Measurements from ENCODE around the gene NR3C2. TPM values are rescaled to one million over a fixed set of nuclear protein-coding genes. Genes with fewer than 3 reads are reported as not detected.

The NR3C2 gene
- total RNA-seq, 1 experiment from 2014 or later, result 0.26 TPM

DNA sequence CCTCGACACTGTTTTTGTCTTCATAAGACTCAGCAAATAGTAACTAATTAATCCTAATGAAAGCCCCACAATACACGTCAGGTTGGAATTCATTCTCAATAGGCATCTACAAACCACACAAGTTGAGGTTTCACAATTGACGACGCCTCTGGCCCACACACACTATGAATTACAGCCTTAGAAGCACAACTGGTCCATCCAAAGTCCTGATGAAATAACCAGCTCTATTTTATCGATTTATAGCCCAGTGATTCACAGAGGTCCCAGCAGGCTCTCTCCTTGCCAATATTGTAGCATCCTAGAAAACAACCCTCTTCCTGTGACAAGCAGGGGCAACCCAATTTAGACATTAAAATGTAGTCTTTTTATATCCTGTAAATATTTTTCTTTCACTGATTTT, 112.1 kb downstream of the NR3C2 start:
- POLR2A ChIA-PET, result no interaction called here
- TF ChIP-seq POLR2AphosphoS5 (IDR thresholded peaks at IDR 0.05; ENCODE audit: low read depth, low read length) (no peak), TCF7L2 (IDR thresholded peaks at IDR 0.05; ENCODE audit: low read depth, low read length) (no peak), REST (IDR thresholded peaks at IDR 0.05; ENCODE audit: insufficient read depth in 1 of 2, low read depth in 2 of 2, low read length in 1 of 2) (no peak), SIN3A (IDR thresholded peaks at IDR 0.05; ENCODE audit: borderline replicate concordance, insufficient read depth, low read depth, low read length) (no peak), CTCF (IDR thresholded peaks at IDR 0.05) (no peak)
- Histone ChIP-seq H3K27me3 (ENCODE audit: control insufficient read depth, insufficient read depth, low read length) (no peaks in the 10 kb centered on the region), H3K9me3 (ENCODE audit: control insufficient read depth, insufficient read depth, low read depth, low read length) (no peaks in the 10 kb centered on the region), H3K4me1 (ENCODE audit: control insufficient read depth, insufficient read depth, low read length) (no peaks in the 10 kb centered on the region), H3K27ac (ENCODE audit: low read length) (no peak overlapping the region), H3K4me3 (ENCODE audit: low read depth in 2 of 2, low read length in 2 of 2) (no peak overlapping the region), H3K36me3 (ENCODE audit: control insufficient read depth, insufficient read depth, low read length) (no peaks in the 10 kb centered on the region)
- intact Hi-C loops (cut with micrococcal nuclease; ENCODE audit: unreplicated experiment), result no loop called here
- ATAC-seq (no peak), DNase-seq (ENCODE audit: low read depth, low spot score) (no peak)
- no TSS peak for BruUV-seq (replicated peaks)
- CTCF ChIA-PET, result no interaction called here
- in situ Hi-C loops (cut with HindIII; ENCODE audit: low pct_unique_long_range_greater_than_20kb, low sequenced_read_pairs), result no loop called here

DNA sequence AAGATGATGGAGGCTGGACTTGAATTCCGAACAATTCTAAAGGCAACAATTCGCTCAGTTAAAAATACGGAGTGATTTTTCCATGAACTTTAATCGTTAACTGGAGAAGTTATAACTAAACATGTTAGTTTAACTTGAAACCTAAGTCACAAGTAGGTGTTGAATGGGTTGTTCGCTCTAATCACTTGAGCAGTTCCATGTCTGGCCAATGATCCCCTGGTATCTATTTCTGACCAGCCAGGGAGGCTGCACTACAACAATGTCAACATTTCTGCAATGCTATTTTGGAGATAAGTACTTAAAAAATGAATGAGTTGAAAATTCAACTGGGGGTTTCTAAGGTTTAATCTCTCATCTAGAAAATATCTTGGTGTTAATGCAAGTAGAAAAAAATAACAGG, 112.5 kb downstream of the NR3C2 start:
- ChIA-PET CTCF (no interaction called here), POLR2A (no interaction called here)
- BruUV-seq (replicated peaks), result no TSS peak
- no peaks in the 10 kb centered on the region for H3K9me3 ChIP-seq (ENCODE audit: control insufficient read depth, insufficient read depth, low read depth, low read length)
- no peak overlapping the region for H3K4me3 ChIP-seq (ENCODE audit: low read depth in 2 of 2, low read length in 2 of 2)
- no peak overlapping the region for H3K27ac ChIP-seq (ENCODE audit: low read length)
- in situ Hi-C loops (cut with HindIII; ENCODE audit: low pct_unique_long_range_greater_than_20kb, low sequenced_read_pairs) (no loop called here), intact Hi-C loops (cut with micrococcal nuclease; ENCODE audit: unreplicated experiment) (no loop called here)
- H3K27me3 ChIP-seq (ENCODE audit: control insufficient read depth, insufficient read depth, low read length), result no peaks in the 10 kb centered on the region
- H3K36me3 ChIP-seq (ENCODE audit: control insufficient read depth, insufficient read depth, low read length), result no peaks in the 10 kb centered on the region
- DNase-seq (ENCODE audit: low read depth, low spot score) (no peak), ATAC-seq (no peak)
- no peak for TF ChIP-seq TCF7L2 (IDR thresholded peaks at IDR 0.05; ENCODE audit: low read depth, low read length)
- no peak for TF ChIP-seq CTCF (IDR thresholded peaks at IDR 0.05)
- TF ChIP-seq SIN3A (IDR thresholded peaks at IDR 0.05; ENCODE audit: borderline replicate concordance, insufficient read depth, low read depth, low read length), result no peak
- TF ChIP-seq POLR2AphosphoS5 (IDR thresholded peaks at IDR 0.05; ENCODE audit: low read depth, low read length), result no peak
- TF ChIP-seq REST (IDR thresholded peaks at IDR 0.05; ENCODE audit: insufficient read depth in 1 of 2, low read depth in 2 of 2, low read length in 1 of 2), result no peak
- H3K4me1 ChIP-seq (ENCODE audit: control insufficient read depth, insufficient read depth, low read length), result no peaks in the 10 kb centered on the region

Measured in Panc1 (cell line).